ENCODE results near the gene HSPBP1. TPM values are rescaled to one million over a fixed set of nuclear protein-coding genes. Genes with fewer than 3 reads are reported as not detected.

HSPBP1 gene
- total RNA-seq, 4 donors from 2014 or later: 33.7 to 49.6 (median 40.5) TPM

GRCh38 chr19:55301459-55302317, 21.8 kb upstream of the HSPBP1 start:
- no peak for TF ChIP-seq POLR2A (IDR thresholded peaks at IDR 0.05)
- peak; percentile 95 to 98 (median 96) for TF ChIP-seq CTCF (IDR thresholded peaks at IDR 0.05)
- peak; percentile 24 to 40 for TF ChIP-seq EP300 (IDR thresholded peaks at IDR 0.05)
- H3K4me1 ChIP-seq: peaks cover 0 to 11% (median 3%) of the 10 kb centered on the region in 4 donors
- DNase-seq (ENCODE audit: low spot score in 2 of 2): peak; percentile 73 to 82
- no peaks in the 10 kb centered on the region for H3K9me3 ChIP-seq
- WGBS, 2 donors: 15 to 28% methylated on average over 21 to 37 of the region's 42 CpGs
- peak overlapping the region; percentile 6 to 43 (median 36) for H3K4me3 ChIP-seq
- no peaks in the 10 kb centered on the region for H3K27me3 ChIP-seq
- peaks cover 0 to 43% (median 0%) of the 10 kb centered on the region in 3 donors for H3K36me3 ChIP-seq
- H3K27ac ChIP-seq: peak overlapping the region in 2 of 4 donors; percentile 19 to 55

GRCh38 chr19:55300886-55301458, 21.1 kb upstream of the HSPBP1 start:
- Histone ChIP-seq H3K9me3 (no peaks in the 10 kb centered on the region), H3K4me1 (peaks cover 0 to 11% (median 3%) of the 10 kb centered on the region in 4 donors), H3K36me3 (peaks cover 0 to 42% (median 0%) of the 10 kb centered on the region in 3 donors), H3K27me3 (no peaks in the 10 kb centered on the region), H3K4me3 (no peak overlapping the region), H3K27ac (no peak overlapping the region)
- no peak for DNase-seq (ENCODE audit: low spot score in 2 of 2)
- 67 to 70% methylated on average over 15 of the region's 15 CpGs for WGBS, 2 donors
- no peak for TF ChIP-seq POLR2A (IDR thresholded peaks at IDR 0.05)

GRCh38 chr19:55299991-55300390, 20.1 kb upstream of the HSPBP1 start:
- no peak overlapping the region for H3K4me3 ChIP-seq
- no peaks in the 10 kb centered on the region for H3K9me3 ChIP-seq
- no peak for DNase-seq (ENCODE audit: low spot score in 2 of 2)
- H3K4me1 ChIP-seq: peaks cover 0 to 11% (median 3%) of the 10 kb centered on the region in 4 donors
- H3K27me3 ChIP-seq: no peaks in the 10 kb centered on the region
- H3K36me3 ChIP-seq: peaks cover 0 to 43% (median 0%) of the 10 kb centered on the region in 3 donors
- TF ChIP-seq POLR2A (IDR thresholded peaks at IDR 0.05) (no peak), EP300 (IDR thresholded peaks at IDR 0.05) (no peak), CTCF (IDR thresholded peaks at IDR 0.05) (no peak)
- 82 to 86% methylated on average over 8 to 10 of the region's 10 CpGs for WGBS, 2 donors
- H3K27ac ChIP-seq: no peak overlapping the region

- 84 to 91% methylated on average over 10 of the region's 10 CpGs for WGBS, 2 donors
Observed at GRCh38 chr19:55297267-55297666, 17.4 kb upstream of the HSPBP1 start.

More at GRCh38 chr19:55297267-55297666, 17.4 kb upstream of the HSPBP1 start:
- no peak overlapping the region for H3K27ac ChIP-seq
- peaks cover 0 to 11% (median 3%) of the 10 kb centered on the region in 4 donors for H3K4me1 ChIP-seq
- no peak overlapping the region for H3K4me3 ChIP-seq
- no peaks in the 10 kb centered on the region for H3K27me3 ChIP-seq
- peaks cover 0 to 41% (median 0%) of the 10 kb centered on the region in 3 donors for H3K36me3 ChIP-seq
- no peak for DNase-seq (ENCODE audit: low spot score in 2 of 2)
- H3K9me3 ChIP-seq: no peaks in the 10 kb centered on the region
- TF ChIP-seq POLR2A (IDR thresholded peaks at IDR 0.05): no peak
- no peak for TF ChIP-seq EP300 (IDR thresholded peaks at IDR 0.05)
- TF ChIP-seq CTCF (IDR thresholded peaks at IDR 0.05): no peak
